HG03342 (cell line): ENCODE results near the gene SCUBE3.

ENCODE experiments used
- ATAC-seq: cut with Tn5 transposase; IDR thresholded peaks from one replicate; pipeline ENCODE4 v1.9.1; 2021; ENCODE audit warnings: mild to moderate bottlenecking, moderate library complexity; ENCODE audit not compliant: unreplicated experiment

The SCUBE3 gene

DNA sequence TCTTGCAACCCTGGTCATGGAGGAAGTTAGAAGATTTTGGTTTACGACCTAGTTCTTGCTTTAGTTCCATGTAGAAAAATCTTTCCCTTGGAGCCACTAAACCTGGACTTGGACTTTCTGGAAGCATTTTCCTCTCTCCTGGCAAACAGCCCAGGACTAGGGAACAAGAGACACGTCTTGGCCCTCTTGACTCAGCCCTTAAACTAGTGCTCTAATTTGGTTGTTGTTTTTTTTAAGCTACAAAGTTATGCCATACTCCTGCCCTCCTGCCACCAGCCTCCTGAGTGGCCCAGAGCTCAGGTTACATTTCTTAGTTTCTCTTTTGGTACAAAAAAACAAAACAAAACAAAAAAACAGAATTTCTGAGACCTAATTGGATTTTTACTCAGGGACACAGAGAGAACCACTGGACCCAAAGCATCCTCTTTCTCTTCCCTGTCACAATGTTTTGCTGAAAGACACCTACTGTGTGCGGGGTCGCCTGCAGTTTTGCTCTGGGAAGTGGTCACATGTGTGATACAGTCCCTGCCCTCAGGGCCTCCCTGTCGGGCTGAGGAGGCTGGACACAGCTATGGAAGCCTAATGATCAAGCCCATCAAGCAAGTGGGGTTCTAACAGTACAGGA is 32.3 kb upstream of the SCUBE3 start:
- ATAC-seq: no peak

DNA sequence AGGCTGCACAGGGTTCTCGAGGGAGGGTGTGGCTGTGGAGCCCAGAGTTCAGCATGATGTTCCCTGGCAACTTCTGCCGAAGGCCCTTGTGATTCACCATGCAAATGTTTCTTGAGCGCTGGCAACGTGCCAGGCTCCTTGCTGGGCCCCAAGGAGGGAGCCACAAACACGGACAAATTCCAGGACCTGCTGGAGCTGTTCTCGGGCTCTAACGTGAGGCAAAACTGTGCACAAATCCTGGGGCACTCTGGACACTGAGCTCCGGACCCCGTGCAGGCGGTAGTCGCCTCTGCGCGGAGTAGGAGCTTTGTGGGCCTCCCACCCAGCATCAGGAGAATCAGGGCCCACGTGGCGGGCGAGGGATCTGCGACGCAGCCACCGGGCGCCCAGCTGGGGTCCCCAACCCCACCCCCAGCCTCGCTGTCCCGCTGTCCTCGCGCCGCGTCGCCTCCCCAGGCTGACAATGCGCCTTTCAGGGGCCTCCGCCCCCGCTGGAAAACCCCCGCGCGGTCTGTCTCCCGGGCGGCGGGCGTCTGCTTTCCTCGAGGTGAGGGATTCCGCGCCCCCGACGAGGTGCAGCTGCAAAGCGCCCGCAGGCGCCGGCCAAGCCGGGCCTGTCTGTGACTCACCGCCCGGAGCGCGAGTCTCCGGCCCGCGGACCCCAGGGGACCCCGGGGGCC is 31.7 kb upstream of the SCUBE3 start:
- no peak for ATAC-seq

DNA sequence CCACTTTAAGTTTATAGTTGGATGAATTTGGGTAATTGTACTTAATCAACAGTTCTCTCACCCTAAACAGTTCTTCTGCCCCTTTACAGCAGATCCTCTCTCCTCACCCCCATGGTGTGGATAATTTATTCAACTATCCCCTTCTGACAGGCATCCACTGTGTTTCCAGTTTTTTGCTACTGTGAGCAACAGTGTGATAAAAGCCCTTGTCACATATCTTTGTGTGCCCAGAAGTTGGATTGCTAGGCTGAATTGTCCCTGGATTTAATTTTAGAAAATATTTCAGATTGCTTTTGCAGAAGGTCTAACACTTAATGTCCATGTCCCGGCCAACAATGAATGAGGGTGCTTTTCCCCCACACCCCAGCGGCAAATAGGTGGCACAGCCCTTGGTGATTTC is 30.5 kb upstream of the SCUBE3 start:
- no peak for ATAC-seq

DNA sequence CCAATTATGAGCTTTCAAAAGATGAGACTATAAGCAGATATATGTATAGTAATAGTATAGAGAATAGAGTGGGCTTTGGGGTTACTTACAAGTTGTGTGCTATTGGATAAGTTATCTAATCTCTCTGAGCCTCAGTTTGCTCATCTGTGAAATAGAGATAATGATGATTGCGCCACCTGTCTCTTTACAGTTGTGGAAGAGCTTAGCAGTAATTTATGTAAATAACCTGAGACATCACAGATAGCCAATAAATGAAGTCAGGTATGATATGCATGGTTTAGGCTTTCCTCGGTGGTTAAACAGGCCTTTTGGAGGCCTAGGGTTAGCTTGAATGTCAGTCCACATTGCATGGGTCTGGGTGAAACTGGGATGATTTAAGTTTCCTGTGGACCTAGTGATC is 29.8 kb upstream of the SCUBE3 start:
- ATAC-seq: no peak

DNA sequence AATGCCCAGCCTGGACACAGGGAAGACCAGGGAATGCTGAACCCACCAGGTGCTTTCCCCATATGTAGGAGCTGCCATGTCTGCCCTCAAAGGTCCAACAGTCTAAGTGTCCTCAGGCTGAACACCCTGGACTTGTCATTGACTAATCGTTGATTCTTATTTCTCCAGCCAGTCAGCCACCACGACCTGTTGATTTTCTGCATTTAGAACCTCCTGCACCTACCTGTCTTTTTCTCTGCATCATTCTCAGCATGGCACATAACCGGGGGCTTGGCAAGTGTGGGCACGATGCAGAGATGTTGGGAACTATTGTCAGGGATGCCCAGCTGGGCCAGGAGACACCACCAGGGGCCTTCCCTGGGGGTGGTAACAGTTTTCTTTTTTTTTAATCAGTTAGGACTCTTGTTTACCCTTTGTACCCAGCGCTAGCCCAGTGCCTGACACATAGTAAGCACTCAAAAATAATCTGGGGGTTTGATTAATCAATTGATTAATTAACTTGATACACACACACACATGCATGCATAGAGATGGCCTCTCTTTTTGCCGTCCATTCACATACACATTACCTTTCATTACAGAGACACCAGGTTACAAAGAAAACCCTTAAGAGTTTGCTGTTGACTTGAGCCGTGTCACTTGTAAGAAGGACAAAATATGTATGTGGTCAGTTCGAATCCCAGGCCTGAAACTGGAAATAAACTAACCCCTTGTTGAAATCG is 29.0 kb upstream of the SCUBE3 start:
- no peak for ATAC-seq

DNA sequence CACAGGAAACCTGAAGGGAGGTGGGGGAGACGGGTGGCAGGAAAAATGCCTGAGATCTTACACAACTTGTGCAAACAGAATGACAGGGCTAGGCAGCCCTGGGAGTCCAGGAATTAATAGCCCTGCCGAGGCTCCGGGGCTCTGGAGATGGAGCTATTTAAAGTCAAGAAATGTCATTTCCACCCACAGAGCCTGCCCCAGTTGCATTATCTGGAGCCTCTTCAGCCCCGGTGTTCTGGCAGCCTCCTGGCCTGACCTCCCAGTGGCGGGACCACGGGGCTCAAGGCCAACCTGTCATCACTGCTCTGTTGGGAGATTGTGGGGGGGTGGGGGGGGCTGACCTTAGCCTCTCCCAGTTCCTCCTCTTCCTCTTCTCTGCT is 28.5 kb upstream of the SCUBE3 start:
- ATAC-seq: no peak

DNA sequence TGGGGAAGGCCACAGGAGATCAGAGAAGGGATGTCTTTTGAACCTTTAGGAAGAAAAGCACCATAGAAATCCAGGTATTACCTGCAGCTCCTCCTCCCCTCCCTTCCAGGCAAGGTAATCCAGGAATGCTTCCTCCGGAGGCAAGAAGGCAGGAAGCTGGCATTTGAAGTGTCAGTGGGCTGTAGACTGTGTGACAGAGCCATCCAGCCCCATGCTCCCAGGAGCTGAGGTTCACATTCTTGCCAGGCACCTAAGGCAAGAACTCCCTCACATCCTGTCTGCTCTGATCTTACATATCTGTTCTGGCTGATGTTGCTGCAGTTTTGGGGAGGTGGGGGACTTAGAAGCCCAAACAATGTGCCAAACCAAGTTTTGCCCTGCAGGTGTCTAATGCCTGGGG is 27.8 kb upstream of the SCUBE3 start:
- ATAC-seq: no peak

DNA sequence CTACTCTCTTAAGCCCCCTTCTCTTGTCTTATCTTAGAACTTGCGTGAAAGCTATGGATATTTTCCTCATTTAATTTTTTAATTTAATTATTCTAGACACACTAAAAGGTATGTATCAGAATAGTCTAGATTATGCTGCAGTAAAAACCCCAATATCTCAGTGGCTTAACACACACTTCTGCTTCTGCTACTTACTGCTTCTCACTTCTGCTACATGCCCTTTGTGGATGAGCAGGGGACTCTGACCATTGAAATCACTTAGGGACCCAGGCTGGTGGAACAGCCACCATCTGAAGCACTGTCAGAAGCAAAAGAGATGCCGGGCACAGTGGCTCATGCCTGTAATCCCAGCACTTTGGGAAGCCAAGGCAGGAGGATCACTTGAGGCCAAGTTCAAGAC is 27.2 kb upstream of the SCUBE3 start:
- ATAC-seq: no peak

DNA sequence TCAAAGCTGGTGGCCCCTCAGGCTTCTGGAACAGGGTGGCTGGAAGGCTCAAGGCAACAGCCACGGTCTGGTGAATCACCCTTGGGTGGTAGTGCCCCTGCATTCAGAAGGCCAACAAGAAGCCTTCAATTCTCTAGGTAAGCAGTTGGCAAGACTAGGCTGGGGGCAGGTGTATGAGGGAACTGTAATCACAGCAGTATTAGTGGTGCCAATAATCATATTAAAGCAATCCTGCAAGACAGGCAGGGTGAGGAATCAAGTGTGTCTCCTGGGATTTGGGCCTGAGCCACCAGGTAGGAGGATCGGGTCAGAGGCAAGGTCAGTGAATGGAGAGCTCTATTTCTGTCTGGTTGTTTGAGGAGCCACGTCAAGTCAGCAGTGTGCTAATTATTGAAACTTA is 24.9 kb upstream of the SCUBE3 start:
- ATAC-seq: no peak

DNA sequence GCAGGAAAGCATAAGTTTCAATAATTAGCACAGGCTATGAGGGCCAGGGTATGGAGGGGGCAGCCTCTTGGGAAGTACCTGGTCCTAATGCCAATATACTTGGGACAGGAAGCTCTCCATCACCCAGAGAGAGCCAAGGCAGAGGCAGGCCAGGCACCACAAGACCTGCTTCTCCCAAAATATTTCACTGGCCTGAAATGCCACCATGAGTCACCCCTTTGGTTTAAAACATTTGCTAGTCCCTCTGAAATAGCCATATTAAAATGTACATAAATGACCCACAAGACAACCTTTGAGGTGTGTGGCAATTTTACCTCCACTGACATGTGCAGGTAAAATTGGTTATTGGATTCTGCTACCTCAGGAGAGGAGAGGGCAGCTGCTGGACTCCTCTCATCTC is 23.4 kb upstream of the SCUBE3 start:
- no peak for ATAC-seq

DNA sequence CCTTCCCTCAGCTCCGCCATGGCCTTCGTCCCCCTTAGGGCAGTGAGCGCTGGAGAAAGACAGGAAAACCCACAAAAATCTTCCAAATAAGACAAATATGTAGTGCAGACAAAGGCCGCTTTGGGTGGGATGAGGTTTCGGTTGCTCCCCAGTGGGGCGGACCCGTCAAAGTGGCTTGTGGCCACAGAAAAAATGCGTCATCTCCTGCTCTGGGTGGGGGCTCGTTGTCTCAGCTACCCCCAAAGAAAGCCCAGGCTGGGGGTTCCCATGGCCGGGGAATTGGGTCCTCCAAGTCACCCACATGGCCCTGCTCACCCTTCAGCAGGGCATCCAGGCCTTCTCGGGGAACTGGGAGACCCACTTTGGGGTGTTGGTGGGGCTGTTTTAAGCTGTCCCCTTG is 21.9 kb upstream of the SCUBE3 start:
- ATAC-seq: no peak

DNA sequence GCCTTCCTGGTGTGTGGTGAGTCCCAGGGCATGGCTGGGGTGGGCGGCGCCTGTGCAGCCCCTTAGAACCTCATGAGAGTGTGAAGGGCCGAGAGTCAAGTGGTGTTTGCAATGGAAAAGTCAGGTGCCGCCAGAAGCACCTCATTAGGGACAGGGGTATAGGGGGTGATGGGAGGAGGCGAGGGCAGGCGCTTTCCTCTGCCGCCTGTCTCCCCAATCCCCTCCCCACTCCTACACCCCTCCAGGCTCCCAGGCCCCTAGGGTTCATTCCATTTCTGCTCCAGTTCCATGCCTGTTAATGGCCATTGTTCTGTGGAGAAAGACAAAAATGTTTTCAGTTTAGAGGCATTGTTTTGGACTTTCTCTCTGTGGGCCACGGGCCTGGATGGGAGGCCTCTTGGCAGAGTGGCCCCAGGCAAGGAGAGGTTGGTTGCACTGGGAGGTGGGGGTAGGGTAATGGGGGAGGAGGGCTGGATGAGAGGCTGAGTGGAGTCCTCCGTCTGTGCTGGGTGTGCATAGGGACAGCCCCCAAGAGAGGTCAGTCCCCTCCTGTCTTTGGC is 21.4 kb upstream of the SCUBE3 start:
- ATAC-seq: no peak

DNA sequence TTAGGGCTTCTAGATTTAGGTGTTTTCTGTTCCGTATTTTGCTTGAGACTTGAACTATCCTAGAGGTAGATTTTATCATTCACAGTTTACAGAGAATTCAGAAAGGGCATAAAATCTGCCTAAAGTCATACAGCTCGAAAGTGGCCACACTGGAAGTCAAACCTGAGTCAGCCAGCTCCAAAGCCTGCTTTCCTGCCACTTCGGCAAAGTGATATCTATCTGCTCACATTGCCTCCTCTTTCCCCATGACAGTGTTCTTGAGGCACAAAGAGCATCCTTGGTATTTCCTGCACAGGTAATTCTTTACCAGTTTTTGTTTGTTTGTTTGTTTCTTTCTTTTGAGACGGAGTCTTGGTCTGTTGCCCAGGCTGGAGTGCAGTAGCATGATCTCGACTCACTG is 19.4 kb upstream of the SCUBE3 start:
- ATAC-seq: no peak

DNA sequence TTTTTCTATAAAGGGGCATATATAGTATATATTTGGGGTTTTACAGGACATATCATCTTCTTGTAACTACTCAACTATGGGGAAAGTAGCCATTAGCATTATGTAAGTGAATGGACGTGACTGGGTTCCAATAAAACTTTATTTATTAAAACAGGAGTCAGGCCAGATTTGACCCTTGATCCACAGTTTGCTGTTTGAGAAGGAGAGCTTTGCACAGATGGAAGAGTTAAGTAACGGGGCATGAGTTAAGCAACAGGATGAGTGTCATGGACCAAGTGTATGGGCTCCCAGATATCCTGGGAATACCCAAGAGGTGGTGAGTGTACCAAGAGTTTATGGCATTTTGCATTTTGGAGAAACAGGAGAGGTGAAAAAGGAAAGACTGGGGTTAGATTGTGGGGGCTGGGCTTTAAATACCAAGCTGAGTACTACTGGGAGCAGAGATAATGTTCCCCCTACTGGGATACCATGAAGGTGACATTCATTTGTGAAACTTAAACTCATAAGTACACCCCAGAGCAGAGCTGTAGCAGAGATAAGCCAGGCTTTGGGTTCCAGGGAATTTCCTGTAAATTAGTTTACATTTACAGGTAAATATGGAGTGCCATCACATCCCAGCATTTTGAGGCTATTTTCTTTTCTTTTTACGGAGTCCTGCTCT is 18.5 kb upstream of the SCUBE3 start:
- ATAC-seq: no peak

DNA sequence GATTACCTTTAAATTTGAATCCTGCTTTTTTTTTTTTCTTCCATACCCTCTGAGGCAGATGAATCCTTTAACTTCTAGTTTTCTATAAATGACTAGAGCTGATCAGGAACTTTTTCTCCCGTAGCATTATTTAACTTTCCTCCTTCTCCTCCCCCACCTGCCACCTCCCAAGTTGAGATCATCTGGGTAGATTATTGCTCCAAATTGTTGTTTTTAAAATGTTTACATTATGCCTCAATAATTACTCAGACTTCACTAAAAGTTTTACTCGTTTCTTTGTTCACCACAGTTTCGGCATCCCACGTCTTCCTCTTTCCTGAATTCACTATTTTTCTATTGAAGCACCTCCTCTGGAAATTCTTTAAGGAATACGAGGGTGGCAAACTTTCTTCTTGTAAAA is 16.6 kb upstream of the SCUBE3 start:
- ATAC-seq: no peak

DNA sequence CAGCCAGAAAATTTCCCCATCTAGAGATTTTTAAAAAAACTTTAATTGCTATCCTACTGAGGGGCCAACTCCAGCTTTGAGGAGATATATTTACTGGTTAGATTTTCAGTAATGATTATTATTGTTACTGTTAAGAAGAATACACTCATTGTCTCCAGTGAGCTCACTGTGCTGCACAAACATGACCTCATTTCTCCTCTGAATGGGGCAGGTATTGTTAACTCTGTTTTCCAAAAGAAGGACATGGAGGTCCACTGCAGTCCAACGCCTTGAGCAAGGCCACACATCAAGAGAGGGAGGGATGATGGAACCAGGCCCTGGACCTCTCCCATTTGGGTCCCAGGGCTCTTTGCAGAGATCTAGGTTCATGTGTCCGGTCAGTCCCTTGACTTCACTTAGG is 13.9 kb upstream of the SCUBE3 start:
- no peak for ATAC-seq

DNA sequence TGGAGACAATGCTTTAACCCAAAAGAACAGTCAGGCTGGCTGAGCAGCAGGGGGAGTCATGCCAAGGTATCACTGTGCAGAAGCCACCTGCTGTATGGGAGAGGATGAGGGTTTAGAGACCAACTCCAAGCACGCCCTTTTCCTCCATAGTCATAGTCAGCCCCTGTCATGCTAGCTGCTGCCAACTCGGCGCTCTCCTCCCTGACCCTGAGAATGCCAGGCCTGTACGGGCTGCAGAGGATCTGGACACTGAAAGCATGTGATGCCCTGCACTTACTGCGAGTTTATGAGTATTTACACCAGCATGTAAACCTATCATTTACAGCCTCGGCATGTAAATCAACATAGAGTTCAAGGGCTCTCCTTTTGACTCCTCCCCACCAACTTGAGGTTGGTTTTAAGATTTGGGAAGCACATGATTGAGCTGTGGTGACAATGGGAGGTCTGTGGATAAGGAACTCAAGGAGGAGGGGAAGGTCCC is 11.7 kb upstream of the SCUBE3 start:
- ATAC-seq: no peak

DNA sequence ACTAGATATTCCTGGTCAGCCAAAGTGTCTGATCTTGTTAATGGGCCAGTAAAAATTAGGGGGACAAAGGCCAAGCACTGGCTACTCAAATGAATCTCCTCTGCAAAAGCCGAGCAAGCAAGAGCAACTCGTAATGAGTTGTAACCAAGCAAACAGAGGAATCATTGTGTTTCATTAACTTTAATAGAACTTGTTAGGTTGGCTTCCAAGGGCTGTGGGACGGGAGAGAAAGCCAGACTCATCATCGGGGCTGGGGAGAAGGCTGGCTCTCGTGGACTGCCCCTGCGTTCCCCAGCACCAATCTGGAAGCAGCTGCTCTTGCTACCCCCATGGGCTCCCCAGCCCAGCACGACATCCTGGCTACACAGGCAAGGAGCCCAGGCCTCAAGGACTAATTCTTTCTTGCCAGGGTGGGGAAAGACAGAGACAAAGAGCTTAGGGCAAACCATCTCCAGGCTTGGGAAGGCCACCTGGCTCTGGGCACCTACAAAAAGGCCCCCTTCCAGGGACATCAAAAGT is 10.5 kb upstream of the SCUBE3 start:
- ATAC-seq: no peak

DNA sequence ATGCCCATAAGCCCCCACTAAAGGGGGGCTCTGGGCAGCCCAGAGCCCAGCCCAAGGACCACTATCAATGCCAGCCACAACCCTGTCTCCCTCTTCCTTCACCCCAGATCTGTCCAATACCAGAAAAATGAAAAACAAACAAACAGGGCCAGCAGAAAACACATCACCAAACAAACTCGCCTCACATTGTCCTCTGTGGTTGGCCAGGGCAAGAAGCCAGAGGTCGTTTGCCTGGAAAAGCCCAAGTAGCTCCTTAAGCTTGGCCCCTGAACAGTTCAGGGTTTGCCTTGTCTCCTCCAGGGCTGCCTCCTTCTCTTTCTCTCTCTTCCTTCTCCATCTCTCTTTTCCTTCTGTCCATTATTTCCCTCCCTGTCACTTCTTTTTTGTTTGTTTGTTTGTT is 10.1 kb upstream of the SCUBE3 start:
- ATAC-seq: no peak

DNA sequence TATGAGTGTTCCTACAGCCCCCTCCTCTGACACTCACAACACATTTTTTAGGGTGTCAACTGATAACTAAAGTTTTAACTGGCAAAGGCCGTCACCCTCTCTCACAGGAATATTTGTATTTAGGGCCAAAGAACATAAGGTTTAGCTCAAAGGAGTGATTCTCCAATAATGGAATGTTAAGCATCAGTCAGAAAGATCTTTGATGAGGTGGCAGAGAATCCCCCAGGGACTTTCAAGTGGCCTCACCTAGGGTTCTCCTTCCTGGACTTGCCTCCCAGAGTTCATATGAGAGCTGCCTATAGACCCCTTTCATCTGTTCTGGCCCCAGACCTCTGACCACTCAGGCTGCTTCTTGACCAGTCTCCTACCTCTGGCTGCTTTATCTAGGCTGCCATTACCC is 7.4 kb upstream of the SCUBE3 start:
- ATAC-seq: no peak

DNA sequence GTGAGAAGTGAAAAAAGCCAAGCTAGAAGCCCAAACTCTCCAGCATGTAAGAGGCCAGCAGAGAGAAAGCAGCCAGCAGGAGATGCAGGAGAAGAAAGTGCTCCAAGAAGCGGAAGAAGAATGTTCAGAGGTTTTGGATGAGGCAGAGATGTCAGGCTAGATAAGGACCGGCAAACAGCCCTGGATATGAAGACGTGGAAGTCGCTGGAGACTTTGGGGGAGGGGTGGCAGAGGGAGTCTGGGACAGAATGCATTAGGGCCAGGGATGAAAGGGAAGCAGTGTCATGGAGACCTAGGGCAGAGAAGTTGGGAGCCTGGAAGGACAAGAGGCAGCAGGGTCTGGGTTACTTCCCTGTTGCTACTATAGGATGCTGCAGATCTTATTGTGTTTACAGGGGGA is 5.3 kb upstream of the SCUBE3 start:
- no peak for ATAC-seq
